NCI-H2081 treated with DMSO at 0.1 percent for 48 hours (cell line): ENCODE results near the gene SH2D3C.

Experiments used
- DNase-seq: peaks from one replicate; lab custom pipeline; 2025; lab: John Stamatoyannopoulos, UW

Gene SH2D3C, protein sequence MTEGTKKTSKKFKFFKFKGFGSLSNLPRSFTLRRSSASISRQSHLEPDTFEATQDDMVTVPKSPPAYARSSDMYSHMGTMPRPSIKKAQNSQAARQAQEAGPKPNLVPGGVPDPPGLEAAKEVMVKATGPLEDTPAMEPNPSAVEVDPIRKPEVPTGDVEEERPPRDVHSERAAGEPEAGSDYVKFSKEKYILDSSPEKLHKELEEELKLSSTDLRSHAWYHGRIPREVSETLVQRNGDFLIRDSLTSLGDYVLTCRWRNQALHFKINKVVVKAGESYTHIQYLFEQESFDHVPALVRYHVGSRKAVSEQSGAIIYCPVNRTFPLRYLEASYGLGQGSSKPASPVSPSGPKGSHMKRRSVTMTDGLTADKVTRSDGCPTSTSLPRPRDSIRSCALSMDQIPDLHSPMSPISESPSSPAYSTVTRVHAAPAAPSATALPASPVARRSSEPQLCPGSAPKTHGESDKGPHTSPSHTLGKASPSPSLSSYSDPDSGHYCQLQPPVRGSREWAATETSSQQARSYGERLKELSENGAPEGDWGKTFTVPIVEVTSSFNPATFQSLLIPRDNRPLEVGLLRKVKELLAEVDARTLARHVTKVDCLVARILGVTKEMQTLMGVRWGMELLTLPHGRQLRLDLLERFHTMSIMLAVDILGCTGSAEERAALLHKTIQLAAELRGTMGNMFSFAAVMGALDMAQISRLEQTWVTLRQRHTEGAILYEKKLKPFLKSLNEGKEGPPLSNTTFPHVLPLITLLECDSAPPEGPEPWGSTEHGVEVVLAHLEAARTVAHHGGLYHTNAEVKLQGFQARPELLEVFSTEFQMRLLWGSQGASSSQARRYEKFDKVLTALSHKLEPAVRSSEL

DNA sequence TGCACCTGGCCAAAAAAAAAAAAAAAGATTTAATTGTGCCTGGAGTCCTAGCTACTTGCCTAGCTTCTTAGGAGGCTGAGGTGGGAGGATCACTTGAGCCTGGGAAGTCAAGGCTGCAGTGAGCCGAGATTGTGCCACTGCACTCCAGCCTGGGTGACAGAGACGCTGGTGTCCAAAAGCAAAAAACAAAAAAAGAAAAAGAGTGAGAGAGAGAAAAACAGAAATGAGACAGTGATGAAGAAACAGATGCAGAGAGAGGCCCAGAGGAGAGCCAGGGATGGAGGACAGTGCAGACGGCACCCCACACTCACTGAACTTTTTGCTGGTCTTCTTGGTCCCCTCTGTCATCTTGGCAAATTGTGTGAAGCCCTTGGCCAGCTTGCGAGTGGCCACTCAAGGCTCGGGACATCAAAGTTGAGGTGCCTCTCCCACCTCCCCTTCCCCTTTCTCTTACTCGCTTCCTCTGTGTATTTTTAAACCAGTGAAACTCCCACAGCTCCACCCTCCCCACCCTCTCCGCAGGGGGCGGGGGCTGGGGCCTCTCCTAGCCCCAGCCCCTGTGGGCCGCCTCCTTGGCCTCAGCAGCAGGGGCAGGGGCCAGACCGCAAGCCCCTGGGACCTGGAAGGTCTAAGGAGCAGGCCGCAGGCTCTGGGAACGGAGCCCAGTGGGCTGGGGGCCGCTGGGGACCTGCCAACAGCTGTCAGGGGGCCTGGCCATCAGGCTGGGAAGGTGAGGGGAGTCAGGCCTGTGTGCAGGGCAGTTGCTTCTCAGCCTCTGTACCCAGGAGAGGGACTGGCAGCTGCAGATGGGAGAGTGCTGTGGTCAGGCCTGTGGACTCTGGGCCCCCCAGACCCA is at the start of gene SH2D3C:
Gene SH2D3C, minus strand, starts transcription at position 387 of the 856 bp plus-strand sequence. Its CDS starts 39 bp downstream, at position 348.
- DNase-seq: no peak

DNA sequence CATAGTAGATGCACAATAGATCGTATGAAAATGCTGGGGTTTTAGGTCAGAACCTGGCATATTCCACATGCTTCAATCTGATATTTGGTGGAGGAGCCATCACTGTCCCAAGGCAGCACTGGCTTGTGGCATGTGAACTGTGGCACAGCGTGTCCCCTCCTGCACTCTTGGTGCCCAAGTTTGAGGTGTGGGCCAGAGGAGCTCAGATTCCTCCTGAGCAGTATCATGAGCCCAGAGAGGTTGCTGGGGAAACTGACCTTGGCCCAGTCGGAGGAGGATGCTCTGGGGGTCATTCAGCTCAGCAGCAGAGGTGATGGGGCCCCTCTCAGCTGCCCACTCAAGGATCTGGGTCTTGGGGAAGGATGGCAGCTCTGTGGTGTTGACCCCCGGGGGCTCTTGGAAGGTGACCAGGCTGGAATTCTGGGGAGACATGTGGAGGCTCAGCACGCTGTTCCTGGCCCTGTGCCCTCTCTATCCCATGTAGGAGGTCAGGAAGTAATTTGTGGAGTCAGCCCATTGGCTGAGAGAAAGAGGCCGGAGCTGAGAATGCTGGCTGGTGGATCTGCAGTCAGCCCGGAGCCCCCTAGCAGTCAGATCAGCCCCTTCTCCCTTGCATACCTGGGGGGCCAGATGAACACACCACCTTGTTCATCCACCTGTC is 47.9 kb upstream of the SH2D3C start:
- no peak for DNase-seq

- DNase-seq: no peak
These were observed 47.0 kb upstream of the SH2D3C start for GRCh38 chr9:127825319-127826051.

DNA sequence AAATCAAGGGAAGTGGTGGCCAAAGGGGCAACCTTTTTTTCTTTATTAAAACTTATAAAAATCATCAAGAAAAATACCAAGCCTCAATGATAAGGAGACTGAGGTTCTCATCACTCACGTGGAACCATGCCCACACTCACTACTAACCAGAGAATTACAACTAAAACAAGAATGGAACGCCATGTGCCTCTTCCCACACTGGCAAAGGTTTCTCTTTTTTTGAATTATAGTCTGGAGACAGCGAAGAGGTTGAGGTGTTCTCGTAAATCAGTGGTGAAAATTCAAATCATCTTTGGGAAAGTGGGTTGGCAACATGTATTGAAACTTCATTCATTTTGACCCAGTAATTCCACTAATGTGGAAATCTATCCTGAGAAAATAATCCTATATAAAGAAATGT is 43.6 kb upstream of the SH2D3C start:
- DNase-seq: no peak

- DNase-seq: no peak
These were observed 40.1 kb upstream of the SH2D3C start for GRCh38 chr9:127818574-127818973.

DNA sequence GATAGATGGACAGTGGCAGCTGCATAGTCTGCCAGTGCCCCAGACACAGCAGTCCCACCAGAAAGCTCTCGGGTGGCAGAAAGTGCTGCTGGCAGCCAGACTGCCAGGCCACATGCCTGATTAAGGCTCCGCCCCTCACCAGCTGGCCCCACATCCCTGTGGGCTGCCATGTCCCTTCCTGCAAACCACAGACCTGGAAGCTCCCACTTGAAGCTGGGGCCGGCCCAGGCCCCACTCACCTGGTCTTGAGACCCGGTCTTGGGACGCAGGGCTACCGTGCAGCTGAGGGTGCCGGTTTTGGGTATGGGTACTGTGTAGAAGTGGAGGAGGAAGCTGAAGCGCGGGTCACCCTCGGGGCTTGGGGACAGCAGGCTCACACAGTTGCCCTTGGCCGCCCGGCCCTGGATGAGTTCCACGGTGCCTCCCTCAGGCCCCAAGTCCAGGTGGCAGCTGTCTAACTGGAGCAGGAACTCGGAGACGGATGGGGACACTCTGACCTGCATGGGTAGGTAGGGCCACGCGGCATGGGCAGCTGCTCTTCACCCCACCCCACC is 39.5 kb upstream of the SH2D3C start:
- no peak for DNase-seq

DNA sequence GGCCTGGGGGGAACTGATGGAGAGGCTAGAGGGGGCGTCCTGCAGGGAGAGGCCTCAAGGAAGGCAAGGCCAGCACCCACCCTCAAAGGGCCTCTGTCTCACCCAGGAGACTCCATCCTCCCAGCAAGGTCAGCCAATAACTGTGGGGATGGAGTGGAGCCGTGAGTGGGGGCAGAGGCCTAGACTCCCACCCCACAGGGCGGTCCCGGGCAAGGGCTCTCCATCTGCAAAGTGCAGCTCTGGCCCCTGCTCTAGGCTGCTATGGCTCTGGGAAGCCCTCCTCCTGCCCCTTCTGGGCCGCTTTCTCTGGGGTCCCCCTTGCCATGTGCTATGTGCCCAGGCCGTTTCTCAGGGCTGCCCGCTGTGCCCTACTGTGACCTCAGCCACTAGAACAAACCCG is 38.3 kb upstream of the SH2D3C start:
- DNase-seq: no peak

- no peak for DNase-seq
These were observed 37.9 kb upstream of the SH2D3C start for GRCh38 chr9:127816362-127816725.

- no peak for DNase-seq
These were observed 37.3 kb upstream of the SH2D3C start for GRCh38 chr9:127815512-127816361.

- no peak for DNase-seq
These were observed 36.4 kb upstream of the SH2D3C start for GRCh38 chr9:127814619-127815511.

GRCh38 chr9:127813686-127814226 is 35.3 kb upstream of the SH2D3C start:
- no peak for DNase-seq

GRCh38 chr9:127812936-127813675 is 34.6 kb upstream of the SH2D3C start:
- no peak for DNase-seq

DNA sequence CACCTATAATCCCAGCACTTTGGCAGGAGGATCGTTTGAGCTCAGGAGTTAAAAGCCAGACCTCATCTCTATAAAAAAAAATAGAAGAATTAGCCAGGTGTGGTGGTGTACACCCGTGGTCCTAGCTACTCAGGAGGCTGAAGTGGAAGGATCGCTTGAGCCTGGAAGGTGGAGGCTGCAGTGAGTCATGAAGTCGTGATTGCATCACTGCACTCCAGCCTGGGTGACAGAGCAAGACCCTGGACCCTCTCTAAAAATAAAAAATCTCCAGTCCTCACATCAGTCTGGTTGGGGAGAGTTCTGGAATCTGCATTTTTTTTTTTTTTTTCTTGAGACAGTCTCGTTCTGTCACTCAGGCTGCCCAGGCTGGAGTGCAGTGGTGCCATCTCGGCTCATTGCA is 33.5 kb upstream of the SH2D3C start:
- no peak for DNase-seq

DNA sequence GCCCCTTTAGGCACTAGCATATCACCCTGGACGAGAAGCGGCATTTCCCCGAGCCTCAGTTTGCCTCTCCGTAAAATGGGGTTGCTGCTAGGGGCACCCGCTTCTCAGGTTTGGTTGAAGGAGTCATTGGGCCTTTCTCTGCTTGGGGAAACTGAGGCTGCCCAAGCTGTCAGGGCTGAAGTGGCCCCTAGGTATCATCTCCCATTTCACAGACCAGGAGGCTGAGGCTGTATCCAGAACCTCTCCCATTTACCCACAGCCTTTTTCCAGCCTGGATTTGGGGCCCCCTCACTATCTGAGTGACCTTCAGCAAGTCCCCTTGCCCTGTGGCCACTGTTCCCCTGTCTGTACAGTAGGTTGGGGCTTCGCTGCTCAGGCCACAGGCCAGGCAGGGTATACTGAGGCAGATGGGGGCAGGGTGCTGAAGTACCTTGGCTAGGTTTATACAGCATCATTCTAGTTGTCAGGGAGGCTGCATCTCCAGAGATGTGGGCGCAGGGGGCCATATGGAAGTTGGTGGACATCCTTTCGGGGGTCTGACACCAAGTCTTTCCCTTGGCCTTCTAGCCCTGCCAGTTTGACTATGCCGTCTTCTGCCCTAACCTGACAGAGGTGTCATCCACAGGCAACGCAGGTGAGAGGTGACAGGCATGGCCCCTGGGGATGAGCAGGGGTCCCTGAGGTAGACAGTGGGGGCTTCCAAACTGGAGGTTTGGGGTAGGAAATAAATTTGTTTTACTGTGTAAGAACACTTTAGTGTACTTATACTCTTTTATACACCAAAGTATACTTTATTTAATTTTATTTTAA is 32.1 kb upstream of the SH2D3C start:
- no peak for DNase-seq

GRCh38 chr9:127809540-127810377 is 31.3 kb upstream of the SH2D3C start:
- no peak for DNase-seq

- no peak for DNase-seq
These were observed 30.6 kb upstream of the SH2D3C start for GRCh38 chr9:127809002-127809539.
